H9 (cell line): ENCODE results near the gene CDKAL1. TPM values are rescaled to one million over a fixed set of nuclear protein-coding genes. Genes with fewer than 3 reads are reported as not detected.

Experiments used
- DNase-seq: peaks from one replicate; pipeline ENCODE4 v3.0.0-alpha.2; 2017
- H2AFZ ChIP-seq: one replicate; pipeline ENCODE4 v1.6.1; 2013; ENCODE audit warnings: mild to moderate bottlenecking, low read length, control low read depth, moderate library complexity
- H2AK5ac ChIP-seq: 2 replicates; pipeline ENCODE4 v1.6.1; 2013; ENCODE audit warnings: low read length, control low read depth, mixed read lengths; ENCODE audit not compliant: insufficient read length
- H2BK120ac ChIP-seq: one replicate; pipeline ENCODE4 v1.6.1; 2013; ENCODE audit warnings: low read depth, mild to moderate bottlenecking, low read length, control low read depth, inconsistent platforms; ENCODE audit not compliant: poor library complexity, severe bottlenecking
- H2BK12ac ChIP-seq: 2 replicates; pipeline ENCODE4 v1.6.1; 2013; ENCODE audit warnings: low read length, control low read depth, mixed read lengths, low read depth; ENCODE audit not compliant: insufficient read length
- H2BK15ac ChIP-seq: 2 replicates; pipeline ENCODE4 v1.6.1; 2013; ENCODE audit warnings: low read depth, low read length, control low read depth
- H2BK20ac ChIP-seq: one replicate; pipeline ENCODE4 v1.6.1; 2013; ENCODE audit warnings: low read depth, mild to moderate bottlenecking, low read length, control low read depth, inconsistent platforms; ENCODE audit not compliant: poor library complexity, severe bottlenecking
- H2BK5ac ChIP-seq: 2 replicates; pipeline ENCODE4 v1.6.1; 2013; ENCODE audit warnings: low read length, control low read depth, mixed read lengths; ENCODE audit not compliant: insufficient read length
- H3K14ac ChIP-seq: 2 replicates; pipeline ENCODE4 v1.6.1; 2013; ENCODE audit warnings: low read length, control low read depth; ENCODE audit not compliant: insufficient read depth
- H3K18ac ChIP-seq: 2 replicates; pipeline ENCODE4 v1.6.1; 2013; ENCODE audit warnings: low read depth, mild to moderate bottlenecking, mixed read lengths, low read length, control low read depth; ENCODE audit not compliant: insufficient read length
- H3K23ac ChIP-seq: 2 replicates; pipeline ENCODE4 v1.6.1; 2013; ENCODE audit warnings: low read length, control low read depth, mixed read lengths, low read depth; ENCODE audit not compliant: insufficient read length
- H3K23me2 ChIP-seq: 2 replicates; pipeline ENCODE4 v1.6.1; 2013; ENCODE audit warnings: low read depth, mild to moderate bottlenecking, mixed read lengths, low read length, control low read depth; ENCODE audit not compliant: insufficient read length, poor library complexity, severe bottlenecking
- H3K27ac ChIP-seq: 2 replicates; pipeline ENCODE4 v1.5.1; 2013; ENCODE audit warnings: low read length, control low read depth, mixed read lengths, low read depth; ENCODE audit not compliant: insufficient read length
- H3K27me3 ChIP-seq: 2 replicates; pipeline ENCODE4 v1.6.1; 2013; ENCODE audit warnings: low read length, control low read depth, inconsistent platforms; ENCODE audit not compliant: insufficient read depth
- H3K4ac ChIP-seq: 2 replicates; pipeline ENCODE4 v1.6.1; 2013; ENCODE audit warnings: low read depth, mild to moderate bottlenecking, control low read depth, inconsistent platforms, low read length, moderate library complexity
- H3K4me1 ChIP-seq: 2 replicates; pipeline ENCODE4 v1.6.1; 2013; ENCODE audit warnings: low read length, control low read depth, inconsistent platforms; ENCODE audit not compliant: insufficient read depth
- H3K4me2 ChIP-seq: 2 replicates; pipeline ENCODE4 v1.6.1; 2013; ENCODE audit warnings: low read length, control low read depth, mixed read lengths; ENCODE audit not compliant: insufficient read length, insufficient read depth
- H3K56ac ChIP-seq: 2 replicates; pipeline ENCODE4 v1.6.1; 2013; ENCODE audit warnings: low read depth, mild to moderate bottlenecking, mixed read lengths, low read length, control low read depth; ENCODE audit not compliant: insufficient read length
- H3K79me1 ChIP-seq: 2 replicates; pipeline ENCODE4 v1.6.1; 2013; ENCODE audit warnings: low read depth, mild to moderate bottlenecking, moderate library complexity, low read length, control low read depth, inconsistent platforms; ENCODE audit not compliant: insufficient read depth, poor library complexity, severe bottlenecking
- H3K79me2 ChIP-seq: 2 replicates; pipeline ENCODE4 v1.6.1; 2013; ENCODE audit warnings: low read length, control low read depth, inconsistent platforms; ENCODE audit not compliant: insufficient read depth
- H3K9ac ChIP-seq: 2 replicates; pipeline ENCODE4 v1.6.1; 2013; ENCODE audit warnings: low read length, control low read depth, mixed read lengths; ENCODE audit not compliant: insufficient read length; ENCODE audit errors: extremely low read depth
- H3K9me3 ChIP-seq: one replicate; pipeline ENCODE4 v1.6.1; 2013; ENCODE audit warnings: low read depth, low read length, inconsistent platforms; ENCODE audit not compliant: control insufficient read depth
- H3T11ph ChIP-seq: one replicate; pipeline ENCODE4 v1.6.1; 2013; ENCODE audit warnings: mild to moderate bottlenecking, low read length, control low read depth, inconsistent platforms
- H4K20me1 ChIP-seq: one replicate; pipeline ENCODE4 v1.6.1; 2013; ENCODE audit not compliant: control insufficient read depth, insufficient read length, insufficient read depth
- H4K5ac ChIP-seq: 2 replicates; pipeline ENCODE4 v1.6.1; 2013; ENCODE audit warnings: low read depth, mild to moderate bottlenecking, mixed read lengths, low read length, control low read depth; ENCODE audit not compliant: insufficient read length
- H4K8ac ChIP-seq: replicated peaks from 2 replicates; pipeline ENCODE4 v1.6.1; 2013; ENCODE audit warnings: low read length, control low read depth, mixed read lengths, low read depth; ENCODE audit not compliant: insufficient read length
- H4K91ac ChIP-seq: 2 replicates; pipeline ENCODE4 v1.6.1; 2013; ENCODE audit warnings: low read depth, mild to moderate bottlenecking, moderate library complexity, mixed read lengths, low read length, control low read depth; ENCODE audit not compliant: insufficient read length
- H3K27ac Mint-ChIP-seq, 3 experiments: 2 replicates in 2 of 3; 3 replicates in 1 of 3; pipeline ENCODE4 v1.8.0; 2020 to 2021; ENCODE audit warnings: mixed read lengths in 3 of 3, mild to moderate bottlenecking in 1 of 3, moderate library complexity in 1 of 3
- H3K27me3 Mint-ChIP-seq: 2 replicates; pipeline ENCODE4 v1.8.0; 2021; ENCODE audit warnings: low read depth, mild to moderate bottlenecking, moderate library complexity, mixed read lengths
- H3K36me3 Mint-ChIP-seq, 3 experiments: 2 replicates in 2 of 3; 3 replicates in 1 of 3; pipeline ENCODE4 v1.8.0; 2020 to 2021; ENCODE audit warnings: low read depth in 3 of 3, mixed read lengths in 3 of 3; ENCODE audit not compliant: insufficient read depth in 1 of 3
- H3K4me1 Mint-ChIP-seq, 2 experiments: 2 replicates each; pipeline ENCODE4 v1.8.0; 2020; ENCODE audit warnings: mixed read lengths in 2 of 2
- H3K4me3 Mint-ChIP-seq, 2 experiments: 2 replicates in 1 of 2; 3 replicates in 1 of 2; pipeline ENCODE4 v1.8.0; 2020 to 2021; ENCODE audit warnings: mild to moderate bottlenecking in 2 of 2, mixed read lengths in 2 of 2, moderate library complexity in 1 of 2
- H3K9me3 Mint-ChIP-seq, 2 experiments: 2 replicates in 1 of 2; 3 replicates in 1 of 2; pipeline ENCODE4 v1.8.0; 2020; ENCODE audit warnings: mild to moderate bottlenecking in 2 of 2, mixed read lengths in 2 of 2, moderate library complexity in 1 of 2
- CTCF ChIP-seq: fragments of 200-600 bp; sonication (generic); conservative IDR thresholded peaks from 3 replicates; pipeline ENCODE4 v1.8.0; 2021; ENCODE audit warnings: antibody characterized with exemption, mild to moderate bottlenecking
- WGBS: extraction: QIAGEN DNeasy Blood & Tissue Kit; methylation state at CpG from one replicate; pipeline ENCODE4 v1.1.7; 2013; ENCODE audit warnings: missing lambda C conversion rate, low lambda C conversion rate, mixed read lengths; ENCODE audit not compliant: insufficient read length; ENCODE audit errors: extremely low coverage; 5-methylcytosine and 5-hydroxymethylcytosine counted together
- total RNA-seq: library from RNA; stranded (reverse); gene quantifications from 2 replicates; pipeline ENCODE4 v1.2.1, GENCODE V29; 2021

Gene CDKAL1
- total RNA-seq, 1 experiment from 2014 or later, result 23.0 TPM

- Histone ChIP-seq H3K9ac (no peak overlapping the region), H3K4me1 (no peaks in the 10 kb centered on the region), H3K18ac (no peak overlapping the region), H4K91ac (no peak overlapping the region), H2BK120ac (no peak overlapping the region), H2AK5ac (no peak overlapping the region), H4K20me1 (no peaks in the 10 kb centered on the region), H2AFZ (no peak overlapping the region), H2BK5ac (no peak overlapping the region), H3K23ac (no peak overlapping the region), H3K56ac (no peak overlapping the region), H4K8ac (no peak overlapping the region), H2BK12ac (no peak overlapping the region), H3K14ac (no peak overlapping the region), H3K27me3 (no peaks in the 10 kb centered on the region), H3K79me1 (no peaks in the 10 kb centered on the region), H3K79me2 (no peaks in the 10 kb centered on the region), H3T11ph (no peak overlapping the region), H3K27ac (no peak overlapping the region), H2BK15ac (no peak overlapping the region), H3K9me3 (no peaks in the 10 kb centered on the region), H4K5ac (no peak overlapping the region), H3K23me2 (no peaks in the 10 kb centered on the region), H3K4me2 (no peak overlapping the region), H3K4ac (no peak overlapping the region), H2BK20ac (no peak overlapping the region)
- no CpG with 5 or more reads among the region's 3 CpGs for WGBS
- Mint-ChIP-seq H3K4me3 (no peak overlapping the region), H3K27me3 (no peaks in the 10 kb centered on the region), H3K27ac (no peak overlapping the region; a peak in 2 of 7 replicates), H3K36me3 (no peaks in the 10 kb centered on the region), H3K9me3 (no peaks in the 10 kb centered on the region), H3K4me1 (peaks cover 18 to 36% of the 10 kb centered on the region in 2 experiments)
- TF ChIP-seq CTCF, result no peak
- no peak for DNase-seq
Measured at GRCh38 chr6:20708367-20709124, 174.3 kb downstream of the CDKAL1 start.
